GM19043 (cell line): Measurements from ENCODE around the gene TSSK6.

Experiments used
- ATAC-seq: cut with Tn5 transposase; IDR thresholded peaks from one replicate; pipeline ENCODE4 v1.9.1; 2021; ENCODE audit warnings: low read depth; ENCODE audit not compliant: unreplicated experiment

Gene TSSK6

DNA sequence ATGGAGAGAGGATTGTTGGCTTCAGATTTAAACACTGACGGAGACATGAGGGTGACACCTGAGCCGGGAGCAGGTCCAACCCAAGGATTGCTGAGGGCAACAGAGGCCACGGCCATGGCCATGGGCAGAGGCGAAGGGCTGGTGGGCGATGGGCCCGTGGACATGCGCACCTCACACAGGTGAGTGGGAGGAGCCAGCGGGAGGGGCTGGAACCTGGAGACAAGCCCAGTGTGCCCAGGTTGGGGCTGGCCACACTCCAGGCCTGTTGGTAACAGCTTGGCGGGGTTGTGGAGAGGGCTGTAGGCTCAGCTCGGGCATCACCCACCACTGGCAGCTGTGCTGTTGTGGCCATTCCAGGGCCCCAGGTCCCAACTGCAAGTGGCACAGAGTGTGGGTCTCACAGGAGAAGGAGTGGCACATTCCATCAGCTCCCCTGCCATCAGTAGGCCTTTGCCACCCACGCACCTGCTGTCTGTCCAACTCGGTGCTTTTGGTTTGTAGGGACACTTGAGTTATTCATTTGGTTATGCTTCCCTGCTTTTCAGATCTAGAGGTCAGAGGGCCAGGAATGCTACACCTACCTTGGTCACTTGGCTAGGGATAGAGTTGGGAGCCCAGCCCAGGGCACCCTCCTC is 49.8 kb downstream of the TSSK6 start:
- ATAC-seq = no peak

DNA sequence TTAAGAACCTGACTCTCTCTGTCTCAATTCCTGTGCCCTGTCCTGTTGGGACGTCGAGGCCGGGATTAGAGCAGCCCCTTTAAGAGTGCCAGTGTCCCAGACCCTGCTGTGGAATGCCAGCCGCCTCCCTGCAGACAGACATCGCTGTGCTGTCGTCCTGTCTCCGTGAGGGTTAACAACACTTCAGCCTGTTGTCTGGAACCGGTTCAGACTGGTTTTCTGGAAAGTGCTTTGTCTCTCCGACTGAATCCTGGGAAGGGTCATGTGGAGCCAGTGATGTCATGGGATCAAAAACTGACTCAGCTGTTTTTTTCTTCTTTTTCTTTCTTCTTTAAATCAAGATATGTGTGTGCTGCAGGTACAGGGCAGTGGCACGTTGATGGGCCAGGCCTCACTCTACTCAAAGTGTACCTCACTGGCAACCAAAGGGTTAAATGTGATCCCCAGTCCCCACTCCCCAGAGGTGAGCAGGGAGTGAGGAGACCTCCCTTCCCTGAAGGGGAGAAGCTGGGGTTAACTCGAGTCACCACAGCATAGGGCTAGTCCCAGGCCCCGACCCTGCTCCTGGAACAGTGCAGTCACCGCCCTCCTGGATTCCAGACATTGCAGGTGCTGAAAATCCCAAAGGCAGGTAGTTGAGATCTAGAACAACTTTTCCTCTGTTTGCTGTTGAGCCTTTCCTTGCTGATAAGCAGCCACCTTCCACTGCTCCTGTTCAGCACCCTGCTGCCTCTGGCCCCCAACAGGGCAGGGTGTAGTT is 50.8 kb downstream of the TSSK6 start:
- ATAC-seq = no peak
